ENCODE measurements around the gene NEK5.
"Not testable (repeated sequence)": the region's sequence is repeated elsewhere in the genome, so short reads cannot be mapped to it uniquely, and the experiment has no call there.

GRCh38 chr13:52170828-52171391 lies 42.0 kb upstream of the NEK5 start:
- not testable (repeated sequence) for TF ChIP-seq POLR2A, CTCF, POLR2AphosphoS5, EP300 (IDR thresholded peaks at IDR 0.05)
